ENCODE results near the gene IVD. TPM values are rescaled to one million over a fixed set of nuclear protein-coding genes. Genes with fewer than 3 reads are reported as not detected.

Gene IVD
- total RNA-seq, 6 experiments from 2014 or later, result 48.5 to 69.9 (median 50.4) TPM

- Mint-ChIP-seq H3K9me3 (no peaks in the 10 kb centered on the region), H3K4me3 (no peak overlapping the region), H3K27me3 (ENCODE audit: insufficient read depth) (no peaks in the 10 kb centered on the region), H3K36me3 (ENCODE audit: low read depth) (peaks cover 24% of the 10 kb centered on the region; the same call in 1 of the 2 replicates), H3K27ac (no peak overlapping the region), H3K4me1 (ENCODE audit: low read depth) (peaks cover 4% of the 10 kb centered on the region)
- no peak for DNase-seq
- TF ChIP-seq, protein P1, sequence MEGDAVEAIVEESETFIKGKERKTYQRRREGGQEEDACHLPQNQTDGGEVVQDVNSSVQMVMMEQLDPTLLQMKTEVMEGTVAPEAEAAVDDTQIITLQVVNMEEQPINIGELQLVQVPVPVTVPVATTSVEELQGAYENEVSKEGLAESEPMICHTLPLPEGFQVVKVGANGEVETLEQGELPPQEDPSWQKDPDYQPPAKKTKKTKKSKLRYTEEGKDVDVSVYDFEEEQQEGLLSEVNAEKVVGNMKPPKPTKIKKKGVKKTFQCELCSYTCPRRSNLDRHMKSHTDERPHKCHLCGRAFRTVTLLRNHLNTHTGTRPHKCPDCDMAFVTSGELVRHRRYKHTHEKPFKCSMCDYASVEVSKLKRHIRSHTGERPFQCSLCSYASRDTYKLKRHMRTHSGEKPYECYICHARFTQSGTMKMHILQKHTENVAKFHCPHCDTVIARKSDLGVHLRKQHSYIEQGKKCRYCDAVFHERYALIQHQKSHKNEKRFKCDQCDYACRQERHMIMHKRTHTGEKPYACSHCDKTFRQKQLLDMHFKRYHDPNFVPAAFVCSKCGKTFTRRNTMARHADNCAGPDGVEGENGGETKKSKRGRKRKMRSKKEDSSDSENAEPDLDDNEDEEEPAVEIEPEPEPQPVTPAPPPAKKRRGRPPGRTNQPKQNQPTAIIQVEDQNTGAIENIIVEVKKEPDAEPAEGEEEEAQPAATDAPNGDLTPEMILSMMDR (IDR thresholded peaks at IDR 0.05), result no peak
Observed at GRCh38 chr15:40416056-40416455, 10.5 kb downstream of the IVD start.

- no peak for DNase-seq
- peaks cover 12% of the 10 kb centered on the region; the same call in 1 of the 2 replicates for H3K36me3 Mint-ChIP-seq (ENCODE audit: low read depth)
- H3K4me3 Mint-ChIP-seq, result no peak overlapping the region
- H3K4me1 Mint-ChIP-seq (ENCODE audit: low read depth), result peaks cover 11% of the 10 kb centered on the region
- no peaks in the 10 kb centered on the region; the same call in 1 of the 2 replicates for H3K27me3 Mint-ChIP-seq (ENCODE audit: insufficient read depth)
- no peak overlapping the region for H3K27ac Mint-ChIP-seq
- no peaks in the 10 kb centered on the region for H3K9me3 Mint-ChIP-seq
- TF ChIP-seq, protein P1 (IDR thresholded peaks at IDR 0.05), result no peak
Observed at GRCh38 chr15:40418126-40418525, 12.5 kb downstream of the IVD start.

DNA sequence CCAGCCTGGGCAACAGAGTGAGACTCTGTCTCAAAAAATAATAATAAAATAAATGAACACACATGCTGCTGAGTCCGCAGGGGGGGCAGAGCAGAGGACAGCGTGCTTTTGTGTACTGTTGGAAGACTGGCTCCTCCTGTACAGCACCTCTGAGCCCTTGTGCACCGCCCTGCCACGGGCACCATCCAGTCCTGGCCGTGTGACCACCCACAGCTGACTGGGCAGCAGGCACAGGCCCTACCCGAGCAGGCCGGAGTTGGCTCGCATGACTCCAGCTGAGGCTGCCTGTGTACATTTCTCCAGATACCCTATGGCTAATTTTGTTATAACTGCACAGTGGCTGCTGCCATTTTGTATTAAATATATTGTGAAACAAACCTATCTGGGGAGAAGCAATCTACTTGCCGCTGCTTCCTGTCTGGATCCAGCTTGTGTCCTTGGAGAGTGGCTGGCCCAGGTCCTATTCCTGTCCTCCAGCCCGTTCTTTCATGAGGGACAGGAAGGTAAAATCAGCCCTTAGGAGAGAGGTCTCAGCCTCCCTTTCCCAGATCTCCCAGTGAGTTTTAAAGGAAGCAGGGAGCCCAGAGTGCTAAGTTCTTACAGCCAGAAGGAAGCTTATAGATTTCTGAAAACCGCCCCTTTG is 14.6 kb downstream of the IVD start:
- H3K9me3 Mint-ChIP-seq, result no peaks in the 10 kb centered on the region
- peaks cover 11% of the 10 kb centered on the region for H3K4me1 Mint-ChIP-seq (ENCODE audit: low read depth)
- peaks cover 8% of the 10 kb centered on the region; the same call in 1 of the 2 replicates for H3K36me3 Mint-ChIP-seq (ENCODE audit: low read depth)
- H3K4me3 Mint-ChIP-seq, result no peak overlapping the region
- TF ChIP-seq, protein P1 (IDR thresholded peaks at IDR 0.05), result no peak
- H3K27ac Mint-ChIP-seq, result no peak overlapping the region
- peaks cover 5% of the 10 kb centered on the region for H3K27me3 Mint-ChIP-seq (ENCODE audit: insufficient read depth)
- no peak for DNase-seq

DNA sequence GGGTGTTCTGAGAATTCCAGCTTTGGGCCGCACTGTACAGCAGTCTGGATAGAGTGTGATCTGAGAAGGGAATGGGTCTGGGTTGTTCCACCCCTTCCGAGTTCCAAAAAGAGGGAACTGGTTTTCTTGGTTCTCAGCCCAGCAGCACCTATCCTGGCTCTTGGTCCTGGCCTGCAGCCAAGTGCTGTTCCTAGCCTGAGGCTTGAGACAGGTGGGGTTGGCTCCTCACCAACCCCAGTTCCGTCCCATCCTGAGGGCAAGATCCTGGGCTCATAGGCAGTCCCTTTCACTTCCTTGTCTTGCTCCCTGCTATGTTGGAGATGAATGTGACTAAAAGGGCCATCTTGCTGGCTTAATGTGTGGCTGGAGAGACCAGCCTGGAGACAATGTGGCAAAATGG is 15.2 kb downstream of the IVD start:
- TF ChIP-seq, protein P1 (IDR thresholded peaks at IDR 0.05), result no peak
- peaks cover 11% of the 10 kb centered on the region for H3K4me1 Mint-ChIP-seq (ENCODE audit: low read depth)

GRCh38 chr15:40421246-40422157 is 15.9 kb downstream of the IVD start:
- TF ChIP-seq, protein P1 (IDR thresholded peaks at IDR 0.05), result peak; percentile 92
- H3K4me3 Mint-ChIP-seq, result peak overlapping the region; percentile 9; the same call in 1 of the 2 replicates
- H3K27ac Mint-ChIP-seq, result no peak overlapping the region
- peaks cover 11% of the 10 kb centered on the region for H3K4me1 Mint-ChIP-seq (ENCODE audit: low read depth)
- peaks cover 8% of the 10 kb centered on the region; the same call in 1 of the 2 replicates for H3K36me3 Mint-ChIP-seq (ENCODE audit: low read depth)
- DNase-seq, result peak; percentile 43
- no peaks in the 10 kb centered on the region for H3K9me3 Mint-ChIP-seq
- peaks cover 5% of the 10 kb centered on the region for H3K27me3 Mint-ChIP-seq (ENCODE audit: insufficient read depth)

More for the DNA sequence above, 15.2 kb downstream of the IVD start:
- H3K36me3 Mint-ChIP-seq (ENCODE audit: low read depth), result peaks cover 8% of the 10 kb centered on the region; the same call in 1 of the 2 replicates
- no peak for DNase-seq
- H3K9me3 Mint-ChIP-seq, result no peaks in the 10 kb centered on the region
- H3K27me3 Mint-ChIP-seq (ENCODE audit: insufficient read depth), result peaks cover 5% of the 10 kb centered on the region
- H3K4me3 Mint-ChIP-seq, result no peak overlapping the region
- no peak overlapping the region for H3K27ac Mint-ChIP-seq

All from HFFc6 (cell line).